ENCODE data around the gene UFD1.

The UFD1 gene

DNA sequence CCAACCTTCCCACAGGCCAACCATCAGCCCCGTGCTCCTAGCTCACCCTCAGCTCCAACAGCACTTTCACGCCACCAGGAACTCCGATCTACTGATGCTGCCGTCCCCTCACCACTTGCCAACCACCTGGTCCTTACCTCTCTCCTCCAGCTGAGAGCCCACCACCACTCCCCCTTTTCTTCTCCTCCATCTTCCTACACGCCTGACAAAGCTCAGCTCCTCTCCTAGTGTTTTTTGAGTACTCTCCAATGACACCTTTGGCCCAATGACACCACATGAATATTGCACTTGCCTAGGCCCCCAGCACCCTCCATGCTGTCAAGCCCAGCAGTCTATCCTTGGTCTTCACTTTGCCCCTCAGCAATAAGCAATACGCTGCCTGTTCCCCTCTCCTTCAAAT, 78.1 kb downstream of the UFD1 start:
- DNase-seq (ENCODE audit: low read depth in 2 of 2, low spot score in 1 of 2): no peak

All from stimulated activated CD8-positive, alpha-beta memory T cell treated with anti-CD3 and anti-CD28 coated beads, Interleukin-4, amount 100 ng/mL, for 4 hours (primary cell).